ENCODE measurements around the gene MS4A6E.

The MS4A6E gene

GRCh38 chr11:60367896-60368295 is 40.8 kb downstream of the MS4A6E start:
- H3K4me1 ChIP-seq (ENCODE audit: control insufficient read depth, insufficient read depth, low read length): 0 out of 2 replicates have a peak, but pooled peaks cover 3% of the 10 kb centered on the region
- no peaks in the 10 kb centered on the region for H3K36me3 ChIP-seq (ENCODE audit: control insufficient read depth in 2 of 2, insufficient read depth in 1 of 2, low read length in 2 of 2)
- H3K9me3 ChIP-seq (ENCODE audit: control insufficient read depth, insufficient read depth, low read depth, low read length): no peaks in the 10 kb centered on the region
- no peak for TF ChIP-seq ZNF433 (tag by site-specific recombination; IDR thresholded peaks at IDR 0.05; ENCODE audit: low read depth)
- TF ChIP-seq ZNF514 (tag by site-specific recombination; IDR thresholded peaks at IDR 0.05): no peak
- no peak for TF ChIP-seq ZNF2 (tag by site-specific recombination; IDR thresholded peaks at IDR 0.05)
- no peak for TF ChIP-seq ZNF658 (tag by site-specific recombination; IDR thresholded peaks at IDR 0.05)
- no peak for TF ChIP-seq ZNF629 (tag by site-specific recombination; IDR thresholded peaks at IDR 0.05)
- TF ChIP-seq ZNF157 (tag by site-specific recombination; IDR thresholded peaks at IDR 0.05): no peak
- TF ChIP-seq ZNF530 (tag by site-specific recombination; IDR thresholded peaks at IDR 0.05; ENCODE audit: low read depth): no peak
- TF ChIP-seq SCRT1 (tag by site-specific recombination; IDR thresholded peaks at IDR 0.05; ENCODE audit: borderline replicate concordance): no peak
- TF ChIP-seq REPIN1 (tag by site-specific recombination; IDR thresholded peaks at IDR 0.05; ENCODE audit: low read depth): no peak
- no peak for TF ChIP-seq SP2 (tag by site-specific recombination; IDR thresholded peaks at IDR 0.05)
- ChIA-PET CTCF (interaction anchor here (0.6 to 1.6 kb wide), 2 partner anchors 13 to 23 kb away, joined by 3 to 5 read pairs; no protein-coding TSS in a partner anchor), POLR2A (no interaction called here)
- no peak overlapping the region for H3K27ac ChIP-seq (ENCODE audit: extremely low read depth, low read depth, low read length)
- no peak overlapping the region for H3K4me3 ChIP-seq (ENCODE audit: low read depth, low read length)

- CTCF ChIA-PET: interaction anchor here (0.6 kb wide), 1 partner anchor 20 kb away, joined by 4 read pairs; no protein-coding TSS in a partner anchor
- no peak overlapping the region for H3K4me3 ChIP-seq (ENCODE audit: low read depth, low read length)
- POLR2A ChIA-PET: no interaction called here
- no peak overlapping the region for H3K27ac ChIP-seq (ENCODE audit: extremely low read depth, low read depth, low read length)
- no peaks in the 10 kb centered on the region for H3K9me3 ChIP-seq (ENCODE audit: control insufficient read depth, insufficient read depth, low read depth, low read length)
- H3K4me1 ChIP-seq (ENCODE audit: control insufficient read depth, insufficient read depth, low read length): 0 out of 2 replicates have a peak, but pooled peaks cover 3% of the 10 kb centered on the region
- TF ChIP-seq ZBTB10 (tag by site-specific recombination; IDR thresholded peaks at IDR 0.05) (no peak), HIC1 (tag by site-specific recombination; IDR thresholded peaks at IDR 0.05) (no peak), ZNF416 (tag by site-specific recombination; IDR thresholded peaks at IDR 0.05) (no peak), ZBTB7A (tag by site-specific recombination; IDR thresholded peaks at IDR 0.05; ENCODE audit: low read depth) (no peak), ZNF221 (tag by site-specific recombination; IDR thresholded peaks at IDR 0.05; ENCODE audit: borderline replicate concordance) (no peak)
- no peaks in the 10 kb centered on the region for H3K36me3 ChIP-seq (ENCODE audit: control insufficient read depth in 2 of 2, insufficient read depth in 1 of 2, low read length in 2 of 2)
Observed at GRCh38 chr11:60370252-60370810, 43.3 kb downstream of the MS4A6E start.

GRCh38 chr11:60370811-60371298 is 43.8 kb downstream of the MS4A6E start:
- H3K9me3 ChIP-seq (ENCODE audit: control insufficient read depth, insufficient read depth, low read depth, low read length): no peaks in the 10 kb centered on the region
- no peak overlapping the region for H3K4me3 ChIP-seq (ENCODE audit: low read depth, low read length)
- CTCF ChIA-PET: interaction anchor here (0.6 to 3.8 kb wide), 3 partner anchors 8 to 105 kb away, joined by 4 to 15 read pairs (median 4); no protein-coding TSS in a partner anchor
- 0 out of 2 replicates have a peak, but pooled peaks cover 3% of the 10 kb centered on the region for H3K4me1 ChIP-seq (ENCODE audit: control insufficient read depth, insufficient read depth, low read length)
- no peak overlapping the region for H3K27ac ChIP-seq (ENCODE audit: extremely low read depth, low read depth, low read length)
- POLR2A ChIA-PET: no interaction called here
- no peaks in the 10 kb centered on the region for H3K36me3 ChIP-seq (ENCODE audit: control insufficient read depth in 2 of 2, insufficient read depth in 1 of 2, low read length in 2 of 2)
- peak; percentile 46; the same call in 1 of the 2 replicates for TF ChIP-seq ZNF366 (tag by site-specific recombination; conservative IDR thresholded peaks at IDR 0.05)
- TF ChIP-seq GLIS2 (tag by site-specific recombination; IDR thresholded peaks at IDR 0.05): no peak

Data from HEK293 (cell line).